Aorta (tissue), 5 donors: ENCODE measurements around the gene MAEA. TPM values are rescaled to one million over a fixed set of nuclear protein-coding genes. Genes with fewer than 3 reads are reported as not detected.

ENCODE experiments used
- ATAC-seq: fragments of 200-7000 bp; cut with Tn5 transposase; one replicate; pipeline ENCODE4 v1.9.1; 2022; ENCODE audit warnings: moderate library complexity; ENCODE audit not compliant: low FRiP score
- DNase-seq, 2 donors: peaks; one replicate each; pipeline ENCODE4 v3.0.0-alpha.2; 2020
- H3K27ac ChIP-seq, 2 donors: one replicate each; pipeline ENCODE4 v1.5.1; 2013; ENCODE audit warnings: low read length in 2 of 2, mild to moderate bottlenecking in 2 of 2, moderate library complexity in 2 of 2, control low read depth in 1 of 2, inconsistent platforms in 1 of 2, low read depth in 1 of 2
- H3K27me3 ChIP-seq, 2 donors: one replicate each; pipeline ENCODE4 v1.6.1; 2013; ENCODE audit warnings: control low read depth in 1 of 2, low read length in 1 of 2, mild to moderate bottlenecking in 1 of 2, moderate library complexity in 1 of 2; ENCODE audit not compliant: insufficient read depth in 2 of 2, control insufficient read depth in 1 of 2
- H3K36me3 ChIP-seq, 2 donors: one replicate each; pipeline ENCODE4 v1.6.1; 2013; ENCODE audit warnings: control low read depth in 1 of 2, low read length in 1 of 2, mild to moderate bottlenecking in 1 of 2; ENCODE audit not compliant: insufficient read depth in 2 of 2, control insufficient read depth in 1 of 2
- H3K4me1 ChIP-seq, 2 donors: one replicate each; pipeline ENCODE4 v1.6.1; 2013; ENCODE audit warnings: low read length in 2 of 2, control low read depth in 1 of 2, mild to moderate bottlenecking in 1 of 2, moderate library complexity in 1 of 2; ENCODE audit not compliant: insufficient read depth in 2 of 2, control insufficient read depth in 1 of 2
- H3K4me3 ChIP-seq, 2 donors: one replicate each; pipeline ENCODE4 v1.5.1; 2013; ENCODE audit warnings: low read length in 2 of 2, control low read depth in 1 of 2, mild to moderate bottlenecking in 1 of 2
- H3K9me3 ChIP-seq: one replicate; pipeline ENCODE4 v1.6.1; 2013; ENCODE audit warnings: mild to moderate bottlenecking, low read length; ENCODE audit not compliant: control insufficient read depth
- WGBS, 2 donors: extraction: QIAGEN DNeasy Blood & Tissue Kit; methylation state at CpG; one replicate each; pipeline ENCODE4 v1.1.7; 2013; 5-methylcytosine and 5-hydroxymethylcytosine counted together
- intact Hi-C, 2 donors: fragments of 100-400 bp; cut with DNase I; formaldehyde crosslinking; loops; one replicate each; pipeline versions ENCODE4 v1.14.2 to v1.15.0; 2022
- polyA plus RNA-seq, 2 donors: library from polyadenylated mRNA; stranded (reverse); fragments of 200-250 nt; gene quantifications; one replicate each; pipeline ENCODE4 v1.2.3, GENCODE V29; 2013
- total RNA-seq, 2 donors: library from RNA; stranded (reverse); fragmentation: NEBNext Ultra II Directional; extraction: Animal tissue kit (Norgen Biotek cat#: 25700); gene quantifications; one replicate each; pipeline ENCODE4 v1.2.1, GENCODE V29; 2021
- donor health status: healthy with polysubstance abuse.
- donor health status: Bipolar disorder and iron deficiency.
- donor health status: DM: no; HTN: no; CAD: no.
- donor health status: DM: no; HTN: no; CAD: no.
- donor health status: DM: yes; HTN: yes; CAD: no.

Gene MAEA
- total and polyA plus RNA-seq, 4 donors = 32.4 to 62.0 (median 55.5) TPM

DNA sequence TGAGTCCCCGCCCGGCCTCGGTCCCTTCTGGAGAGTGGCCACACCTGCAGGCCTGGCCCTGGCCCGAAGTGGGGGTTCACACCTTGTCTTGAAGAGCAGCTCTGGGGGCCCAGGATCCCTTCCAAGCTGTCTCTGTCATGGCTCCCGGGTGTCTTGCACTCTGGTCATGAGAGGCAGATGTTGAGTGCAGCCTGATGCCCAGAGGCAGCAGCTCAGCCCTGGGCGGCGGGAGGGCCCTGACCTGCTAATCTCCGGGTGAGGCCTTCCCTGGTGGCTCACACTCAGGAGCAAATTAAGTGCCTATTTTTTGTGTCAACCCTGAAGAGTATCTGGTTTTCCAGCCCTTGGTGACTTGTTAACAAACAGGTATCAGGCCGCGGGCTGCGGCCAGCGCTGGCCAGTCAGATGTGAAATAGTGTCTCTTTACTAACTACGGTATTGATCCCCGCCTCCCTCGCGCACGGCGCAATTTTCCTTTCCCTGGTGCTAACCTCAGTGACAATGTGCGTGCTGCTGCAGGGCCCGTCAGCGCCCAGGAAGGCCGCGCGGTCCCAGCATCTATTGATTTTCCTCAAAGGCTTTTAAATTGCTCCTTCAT is 92.4 kb downstream of the MAEA start:
- H3K27me3 ChIP-seq = no peaks in the 10 kb centered on the region
- no peak overlapping the region for H3K27ac ChIP-seq
- intact Hi-C loops = no loop called here
- no peaks in the 10 kb centered on the region for H3K4me1 ChIP-seq
- peak; percentile 32 to 77 for DNase-seq
- 95% methylated on average over 24 of the region's 24 CpGs for WGBS, 2 donors
- no peaks in the 10 kb centered on the region for H3K9me3 ChIP-seq
- H3K4me3 ChIP-seq = no peak overlapping the region
- H3K36me3 ChIP-seq = peaks cover 0 to 8% of the 10 kb centered on the region in 2 donors
- ATAC-seq = no peak

DNA sequence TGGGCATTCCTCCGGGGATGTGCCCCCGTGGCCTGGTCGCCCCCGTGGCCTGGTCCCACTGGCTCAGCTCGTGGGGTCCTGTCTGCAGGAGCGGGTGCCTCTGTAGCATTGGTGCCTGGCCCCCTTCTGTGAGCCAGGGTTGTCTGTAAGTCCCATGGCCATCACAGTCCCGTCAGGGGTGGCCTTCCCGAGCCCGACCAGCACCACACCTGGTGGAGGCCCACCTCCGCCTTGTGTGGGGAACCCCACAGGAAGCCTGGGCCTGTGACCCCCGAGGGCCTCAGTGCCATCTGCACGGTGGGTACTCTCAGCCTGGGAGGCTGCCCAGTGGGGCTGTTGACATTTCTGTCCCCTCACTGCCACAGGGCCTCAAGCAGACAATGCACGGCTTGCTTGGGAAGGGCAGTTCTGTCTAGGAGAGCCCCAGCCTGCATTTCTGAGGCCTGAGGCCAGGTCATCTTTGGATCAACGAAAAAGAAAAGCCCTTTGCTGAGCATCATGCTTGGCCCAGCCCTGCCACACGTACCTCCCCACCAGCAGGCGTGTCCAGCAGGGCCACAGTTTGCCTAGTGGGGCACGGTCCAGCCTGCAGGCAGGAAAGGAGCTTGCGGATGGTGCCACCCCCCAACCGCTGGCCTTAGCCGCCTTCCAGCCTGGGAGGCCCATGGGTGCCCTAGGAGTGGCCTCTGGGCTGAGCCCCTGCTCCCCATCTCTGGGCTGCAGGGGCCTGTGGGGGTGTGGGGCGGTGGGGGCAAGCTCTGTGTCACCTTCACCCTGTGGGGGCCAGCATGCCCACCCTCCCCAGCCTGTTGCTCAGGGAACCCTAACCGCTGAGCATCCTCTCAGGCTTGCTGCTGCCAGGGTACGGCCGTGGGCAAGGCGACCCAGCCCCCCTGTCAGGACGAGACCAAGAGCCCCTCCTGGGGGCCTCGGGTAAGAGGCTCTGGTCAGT is 93.4 kb downstream of the MAEA start:
- Histone ChIP-seq H3K27ac (no peak overlapping the region), H3K9me3 (no peaks in the 10 kb centered on the region), H3K4me1 (no peaks in the 10 kb centered on the region), H3K36me3 (peaks cover 0 to 8% of the 10 kb centered on the region in 2 donors), H3K27me3 (no peaks in the 10 kb centered on the region), H3K4me3 (no peak overlapping the region)
- ATAC-seq = no peak
- DNase-seq = peak; percentile 32 to 71
- 90 to 91% methylated on average over 27 of the region's 27 CpGs for WGBS, 2 donors
- intact Hi-C loops = no loop called here

DNA sequence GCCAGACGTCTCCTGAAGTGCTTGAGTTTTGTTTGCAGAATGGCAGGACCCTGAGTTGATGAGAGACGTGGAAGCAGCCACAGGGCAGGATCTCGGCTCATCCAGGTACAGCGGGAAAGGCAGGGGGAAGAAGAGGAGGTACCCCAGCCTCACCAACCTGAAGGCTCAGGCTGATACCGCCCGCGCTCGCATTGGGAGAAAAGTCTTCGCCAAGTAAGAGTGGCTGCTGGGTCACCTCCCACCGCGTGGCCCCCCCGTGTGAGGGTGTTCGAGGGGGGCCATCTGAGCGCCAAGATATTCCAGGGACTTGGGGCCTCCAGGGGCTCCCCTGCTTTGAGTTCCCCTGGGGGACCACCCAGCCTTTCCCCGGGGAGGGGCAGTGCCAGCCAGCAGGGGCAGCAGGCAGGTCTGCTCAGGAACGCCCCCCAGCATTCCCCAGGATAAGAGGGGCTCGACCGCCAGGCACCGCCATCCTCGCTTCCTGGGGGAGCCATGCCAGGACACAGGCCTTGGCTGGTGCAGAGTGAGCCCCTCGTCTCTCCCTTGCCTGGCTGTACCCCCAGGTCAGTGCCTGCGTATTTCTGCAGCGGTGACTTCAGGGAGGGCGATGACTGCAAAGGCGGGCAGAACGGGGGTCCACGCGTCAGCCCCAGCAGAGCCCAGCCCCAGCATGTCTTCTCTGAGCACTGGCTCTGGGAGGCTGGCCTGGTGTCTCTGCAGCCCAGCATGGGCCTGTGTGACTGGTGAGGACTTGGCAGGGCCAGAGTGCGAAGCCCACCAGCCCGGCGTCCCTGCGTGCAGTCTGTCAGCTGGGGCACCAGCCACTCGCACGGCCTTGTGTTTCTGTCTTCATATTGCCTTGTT is 94.3 kb downstream of the MAEA start:
- ATAC-seq (no peak), DNase-seq (peak; percentile 37 to 70)
- H3K9me3 ChIP-seq = no peaks in the 10 kb centered on the region
- intact Hi-C loops = no loop called here
- no peaks in the 10 kb centered on the region for H3K27me3 ChIP-seq
- no peaks in the 10 kb centered on the region for H3K4me1 ChIP-seq
- 91 to 94% methylated on average over 31 to 34 of the region's 34 CpGs for WGBS, 2 donors
- no peak overlapping the region for H3K4me3 ChIP-seq
- H3K27ac ChIP-seq = no peak overlapping the region
- H3K36me3 ChIP-seq = peaks cover 3 to 8% of the 10 kb centered on the region in 2 donors

DNA sequence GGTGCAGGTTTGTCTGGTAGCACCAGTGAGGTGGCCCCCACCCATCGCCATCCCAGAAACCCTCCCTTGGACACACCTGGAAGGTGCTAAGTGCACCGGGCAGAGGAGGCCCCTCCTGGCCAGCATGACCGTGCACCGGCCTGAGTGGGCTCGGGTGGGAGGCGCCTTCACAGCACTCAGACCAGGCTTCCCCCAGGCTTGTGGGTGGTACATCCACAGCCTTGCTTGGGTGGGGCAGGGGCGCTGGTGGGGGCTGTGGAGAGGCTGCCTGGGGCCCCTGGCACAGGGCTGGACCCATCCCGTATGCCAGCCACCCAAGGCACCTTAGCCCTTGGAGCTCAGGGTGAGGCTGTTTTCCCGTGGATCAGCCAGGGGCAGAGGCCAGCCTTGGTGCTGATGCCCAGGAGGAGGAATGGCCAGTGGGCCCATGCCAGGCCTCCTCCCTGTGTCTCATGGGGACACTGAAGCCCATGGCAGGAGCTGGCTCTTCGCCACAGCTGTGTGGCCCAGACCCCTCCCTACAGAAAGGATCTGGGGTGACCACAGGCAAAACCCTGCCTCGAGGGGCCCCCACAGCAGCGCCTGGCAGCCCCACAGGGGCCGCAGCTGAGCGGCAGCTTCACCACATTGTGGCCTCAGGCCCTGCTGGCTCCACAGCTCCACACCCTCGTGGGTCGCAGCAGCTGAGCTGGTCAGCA is 95.1 kb downstream of the MAEA start:
- ATAC-seq (no peak), DNase-seq (peak; percentile 32 to 71)
- Histone ChIP-seq H3K4me1 (no peaks in the 10 kb centered on the region), H3K27ac (no peak overlapping the region), H3K9me3 (no peaks in the 10 kb centered on the region), H3K36me3 (peaks cover 3 to 10% of the 10 kb centered on the region in 2 donors), H3K27me3 (no peaks in the 10 kb centered on the region), H3K4me3 (no peak overlapping the region)
- WGBS, 2 donors = 95% methylated on average over 16 of the region's 16 CpGs
- intact Hi-C loops = no loop called here

DNA sequence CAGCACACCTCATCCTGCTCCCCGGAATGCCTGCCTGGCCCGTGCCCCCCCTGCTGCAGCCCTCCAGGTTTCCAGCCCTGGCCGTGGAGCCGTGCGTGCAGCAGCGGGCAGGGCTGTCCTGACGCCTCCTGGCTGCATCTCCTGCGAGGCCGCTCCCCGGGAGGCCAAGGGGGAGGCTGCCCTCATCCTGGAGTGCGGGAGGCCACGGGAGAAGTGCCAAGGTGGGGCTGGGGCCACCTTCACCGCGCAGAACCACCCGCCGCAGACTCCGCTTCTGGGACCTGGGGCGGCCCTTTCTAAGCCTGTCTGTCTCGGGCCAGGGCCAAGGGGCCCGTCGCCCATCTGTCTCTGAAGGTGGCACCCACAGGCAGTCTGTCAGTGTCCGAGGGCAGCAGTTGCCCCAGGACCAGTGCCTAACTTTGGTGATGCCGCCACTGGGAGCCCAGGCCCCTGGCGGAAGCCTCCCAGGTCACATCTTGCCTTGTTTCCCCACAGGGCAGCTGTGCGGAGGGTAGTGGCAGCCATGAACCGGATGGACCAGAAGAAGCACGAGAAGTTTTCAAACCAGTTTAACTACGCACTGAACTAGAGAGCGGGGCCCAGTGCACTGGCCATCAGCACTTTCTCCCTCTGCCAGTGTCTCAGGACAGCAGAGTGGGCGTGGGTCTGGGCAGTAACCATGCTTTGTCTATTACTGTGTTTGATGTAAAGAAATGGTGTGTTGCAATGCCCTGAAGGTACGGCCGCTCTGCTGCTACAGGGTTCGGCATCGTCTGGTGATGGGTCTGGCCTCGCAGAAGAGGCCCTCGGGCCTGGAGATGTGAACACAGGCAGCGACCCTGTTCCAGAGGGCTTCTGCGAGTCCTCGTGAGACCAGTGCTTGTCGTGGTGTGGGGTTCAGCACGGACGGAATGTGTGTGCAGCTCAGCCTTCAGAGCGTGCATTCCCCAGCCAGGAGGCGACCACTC is 96.0 kb downstream of the MAEA start:
- H3K27ac ChIP-seq = no peak overlapping the region
- peaks cover 3 to 10% of the 10 kb centered on the region in 2 donors for H3K36me3 ChIP-seq
- H3K4me1 ChIP-seq = no peaks in the 10 kb centered on the region
- no peak for ATAC-seq
- H3K27me3 ChIP-seq = no peaks in the 10 kb centered on the region
- intact Hi-C loops = no loop called here
- H3K4me3 ChIP-seq = no peak overlapping the region
- H3K9me3 ChIP-seq = no peaks in the 10 kb centered on the region
- WGBS, 2 donors = 93 to 95% methylated on average over 41 to 44 of the region's 44 CpGs
- DNase-seq = peak; percentile 34 to 63

Other genes with a start within 250 kb of the MAEA start
- gene RNF212, start 176.3 kb upstream of the MAEA start, total RNA-seq = 1 to 10 TPM; 1.3 to 8.9 TPM
- gene RNF212, start 176.3 kb upstream of the MAEA start, polyA plus RNA-seq = under 1 TPM in 1 of 2 donors, not detected in 1; 0.74 TPM
- gene SPON2, start 117.3 kb upstream of the MAEA start, total RNA-seq = 10 to 100 TPM in 1 of 2 donors, 1 to 10 TPM in 1; 5.7 to 40.8 TPM
- 1 to 10 TPM; 4.9 to 5.4 TPM for gene SPON2, start 117.3 kb upstream of the MAEA start, polyA plus RNA-seq
- 100 to 1,000 TPM; 111 to 145 TPM for gene CTBP1, start 40.8 kb upstream of the MAEA start, total RNA-seq
- gene CTBP1, start 40.8 kb upstream of the MAEA start, polyA plus RNA-seq = 10 to 100 TPM; 66.4 to 96.5 TPM
- gene UVSSA, start 57.3 kb downstream of the MAEA start, total RNA-seq = 10 to 100 TPM; 19.9 to 33.5 TPM
- gene UVSSA, start 57.3 kb downstream of the MAEA start, polyA plus RNA-seq = 10 to 100 TPM in 1 of 2 donors, 1 to 10 TPM in 1; 2.3 to 12.7 TPM
- not detected for gene NKX1-1, start 116.6 kb downstream of the MAEA start, total RNA-seq
- not detected for gene NKX1-1, start 116.6 kb downstream of the MAEA start, polyA plus RNA-seq